K562 (cell line): ENCODE results near the gene TNRC6B. TPM values are rescaled to one million over a fixed set of nuclear protein-coding genes. Genes with fewer than 3 reads are reported as not detected.

Experiments
- MCM2 ChIP-seq: fragments of 450-650 bp; IDR thresholded peaks from 2 replicates; pipeline ENCODE4 v1.6.1; 2017; ENCODE audit warnings: low read depth, mild to moderate bottlenecking
- REST ChIP-seq, 2 experiments: fragments of 450-650 bp; formaldehyde crosslinking in 1 of 2; IDR thresholded peaks; 2 replicates each; pipeline versions ENCODE4 v1.4.0 to v1.6.1; 2014 to 2020; ENCODE audit warnings: mild to moderate bottlenecking in 2 of 2, borderline replicate concordance in 1 of 2, low read depth in 1 of 2
- polyA plus RNA-seq, 8 experiments: library from polyadenylated mRNA; depleted of rRNA in 4 of 8; stranded (reverse) in 5 of 8; unstranded in 3 of 8; fragments of >200 nt; fragmentation: Nextera tagmentation in 2 of 8; fragmentation: Illumina TruSeq in 1 of 8; extraction: Ambion mirVana in 2 of 8; extraction: Trizol in 1 of 8; gene quantifications; 2 replicates each; pipeline versions ENCODE4 v1.2.1 to v1.2.3, GENCODE V29; 2011 to 2014; ENCODE audit warnings: inconsistent platforms in 1 of 8, missing spikeins in 1 of 8
- total RNA-seq, 7 experiments: library from RNA; depleted of rRNA in 6 of 7; stranded (reverse); fragments of >200 nt in 6 of 7; fragmentation: Illumina TruSeq in 2 of 7; extraction: Trizol in 2 of 7; gene quantifications; 2 replicates each; pipeline versions ENCODE4 v1.2.1 to v1.2.3, GENCODE V29; 2011 to 2021; ENCODE audit warnings: low replicate concordance in 1 of 7
- TF ChIP-seq, protein P1 (sequence below): fragments of 450-650 bp; formaldehyde crosslinking; IDR thresholded peaks from 2 replicates; pipeline ENCODE4 v1.4.0; 2020; ENCODE audit warnings: mild to moderate bottlenecking, moderate library complexity

TNRC6B gene
- total and polyA plus RNA-seq, 9 of the 15 experiments (the other 6 are each of a cell fraction or from before 2014, with no cell fraction given) = 0.96 to 18.8 (median 10.8) TPM

DNA sequence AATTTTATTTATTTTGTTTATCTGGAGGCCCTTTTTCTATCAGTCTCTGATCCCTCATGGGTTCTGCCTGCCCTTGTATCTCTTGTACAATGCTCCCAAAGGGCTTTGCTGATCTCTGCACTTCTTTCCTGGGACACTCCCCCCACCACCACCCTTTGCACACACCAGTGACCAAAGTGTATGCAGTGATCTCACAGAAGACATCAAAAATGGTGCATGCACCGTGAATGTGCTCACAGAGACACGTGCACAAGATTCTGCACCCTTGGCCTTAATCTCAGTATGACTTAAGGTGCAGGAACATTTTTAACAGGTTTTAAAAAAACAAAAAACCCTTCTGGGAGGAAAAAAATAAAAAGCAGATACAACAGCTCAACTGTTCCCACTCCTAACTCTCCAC is 156.3 kb downstream of the TNRC6B start (continued):
- TF ChIP-seq REST (IDR thresholded peaks at IDR 0.05; ENCODE audit: borderline replicate concordance) (no peak), REST (CRISPR knock-in tag; IDR thresholded peaks at IDR 0.05; ENCODE audit: low read depth) (no peak), MCM2 (no peak)
- TF ChIP-seq, protein P1, sequence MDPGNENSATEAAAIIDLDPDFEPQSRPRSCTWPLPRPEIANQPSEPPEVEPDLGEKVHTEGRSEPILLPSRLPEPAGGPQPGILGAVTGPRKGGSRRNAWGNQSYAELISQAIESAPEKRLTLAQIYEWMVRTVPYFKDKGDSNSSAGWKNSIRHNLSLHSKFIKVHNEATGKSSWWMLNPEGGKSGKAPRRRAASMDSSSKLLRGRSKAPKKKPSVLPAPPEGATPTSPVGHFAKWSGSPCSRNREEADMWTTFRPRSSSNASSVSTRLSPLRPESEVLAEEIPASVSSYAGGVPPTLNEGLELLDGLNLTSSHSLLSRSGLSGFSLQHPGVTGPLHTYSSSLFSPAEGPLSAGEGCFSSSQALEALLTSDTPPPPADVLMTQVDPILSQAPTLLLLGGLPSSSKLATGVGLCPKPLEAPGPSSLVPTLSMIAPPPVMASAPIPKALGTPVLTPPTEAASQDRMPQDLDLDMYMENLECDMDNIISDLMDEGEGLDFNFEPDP (CRISPR knock-in tag) = no peak
